Mucosa of descending colon (tissue), 3 donors: ENCODE data around the gene SLC25A29. TPM values are rescaled to one million over a fixed set of nuclear protein-coding genes. Genes with fewer than 3 reads are reported as not detected.

Source experiments
- ATAC-seq: fragments of 200-7000 bp; cut with Tn5 transposase; one replicate; pipeline ENCODE4 v1.9.1; 2020; ENCODE audit warnings: mild to moderate bottlenecking, moderate library complexity
- DNase-seq, 3 donors: peaks; one replicate each; pipeline ENCODE4 v3.0.0-alpha.2; 2020
- H3K36me3 ChIP-seq: fragments of 200-600 bp; one replicate; pipeline ENCODE4 v1.8.0; 2021; ENCODE audit warnings: low read depth, mild to moderate bottlenecking
- H3K4me1 ChIP-seq: fragments of 200-600 bp; one replicate; pipeline ENCODE4 v1.8.0; 2021; ENCODE audit warnings: low read depth, mild to moderate bottlenecking
- H3K4me3 ChIP-seq: fragments of 200-600 bp; one replicate; pipeline ENCODE4 v1.8.0; 2021; ENCODE audit warnings: mild to moderate bottlenecking
- H3K9me3 ChIP-seq: fragments of 200-600 bp; one replicate; pipeline ENCODE4 v1.8.0; 2021; ENCODE audit warnings: mild to moderate bottlenecking
- intact Hi-C, 2 donors: fragments of 100-400 bp; cut with DNase I in 1 of 2; cut with micrococcal nuclease in 1 of 2; formaldehyde crosslinking; loops; one replicate each; pipeline versions ENCODE4 v1.11.0 to v1.11.1; 2022; cut with DNase I, micrococcal nuclease
- total RNA-seq, 3 donors: library from RNA; stranded (reverse); fragmentation: NEBNext Ultra II Directional in 2 of 3; extraction: Animal tissue kit (Norgen Biotek cat#: 25700) in 2 of 3; gene quantifications; one replicate each; pipeline versions ENCODE4 v1.2.1 to v1.2.4, GENCODE V29; 2021 to 2023
- TF ChIP-seq, protein P1 (sequence below): fragments of 200-600 bp; IDR thresholded peaks from one replicate; pipeline ENCODE4 v1.8.0; 2022; ENCODE audit warnings: antibody characterized with exemption, mild to moderate bottlenecking
- donor health status: DM: no; HTN: no; CAD: no; lungs with moderate emphysema.
- donor health status: DM: no; HTN: no; CAD: no.
- donor health status: DM: no; HTN: yes; CAD: no.

Gene SLC25A29
- total RNA-seq, 3 donors from 2014 or later, result 19.6 to 28.2 (median 28.1) TPM

DNA sequence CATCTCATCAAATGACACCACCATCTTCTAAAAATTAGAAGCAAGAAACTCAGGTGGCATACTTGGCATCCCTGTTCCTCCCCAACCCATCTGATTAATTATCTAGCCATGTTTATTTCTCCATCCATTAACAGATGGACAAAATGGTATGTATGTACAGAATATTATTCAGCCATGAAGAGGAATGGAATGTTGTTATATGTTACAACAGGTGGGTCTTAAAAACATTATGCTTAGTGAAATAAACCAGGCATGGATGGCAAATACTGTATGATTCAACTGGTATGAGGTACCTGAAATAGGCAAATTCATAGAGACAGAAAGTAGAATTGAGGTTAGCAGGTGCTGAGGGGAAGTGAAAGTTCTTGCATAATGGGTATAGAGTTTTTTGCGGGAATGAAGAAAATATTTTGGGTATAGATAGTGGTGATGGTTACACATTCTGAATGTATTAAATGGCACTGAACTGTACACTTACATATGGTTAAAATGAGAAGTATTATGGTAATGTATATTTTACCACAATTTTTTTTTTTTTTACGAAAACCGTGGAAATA, 49.8 kb downstream of the SLC25A29 start:
- intact Hi-C loops, result no loop called here
- Histone ChIP-seq H3K9me3 (no peaks in the 10 kb centered on the region), H3K4me1 (peaks cover 18% of the 10 kb centered on the region), H3K4me3 (no peak overlapping the region), H3K36me3 (no peaks in the 10 kb centered on the region)
- TF ChIP-seq, protein P1, sequence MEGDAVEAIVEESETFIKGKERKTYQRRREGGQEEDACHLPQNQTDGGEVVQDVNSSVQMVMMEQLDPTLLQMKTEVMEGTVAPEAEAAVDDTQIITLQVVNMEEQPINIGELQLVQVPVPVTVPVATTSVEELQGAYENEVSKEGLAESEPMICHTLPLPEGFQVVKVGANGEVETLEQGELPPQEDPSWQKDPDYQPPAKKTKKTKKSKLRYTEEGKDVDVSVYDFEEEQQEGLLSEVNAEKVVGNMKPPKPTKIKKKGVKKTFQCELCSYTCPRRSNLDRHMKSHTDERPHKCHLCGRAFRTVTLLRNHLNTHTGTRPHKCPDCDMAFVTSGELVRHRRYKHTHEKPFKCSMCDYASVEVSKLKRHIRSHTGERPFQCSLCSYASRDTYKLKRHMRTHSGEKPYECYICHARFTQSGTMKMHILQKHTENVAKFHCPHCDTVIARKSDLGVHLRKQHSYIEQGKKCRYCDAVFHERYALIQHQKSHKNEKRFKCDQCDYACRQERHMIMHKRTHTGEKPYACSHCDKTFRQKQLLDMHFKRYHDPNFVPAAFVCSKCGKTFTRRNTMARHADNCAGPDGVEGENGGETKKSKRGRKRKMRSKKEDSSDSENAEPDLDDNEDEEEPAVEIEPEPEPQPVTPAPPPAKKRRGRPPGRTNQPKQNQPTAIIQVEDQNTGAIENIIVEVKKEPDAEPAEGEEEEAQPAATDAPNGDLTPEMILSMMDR, result no peak
- no peak for DNase-seq
- no peak for ATAC-seq

DNA sequence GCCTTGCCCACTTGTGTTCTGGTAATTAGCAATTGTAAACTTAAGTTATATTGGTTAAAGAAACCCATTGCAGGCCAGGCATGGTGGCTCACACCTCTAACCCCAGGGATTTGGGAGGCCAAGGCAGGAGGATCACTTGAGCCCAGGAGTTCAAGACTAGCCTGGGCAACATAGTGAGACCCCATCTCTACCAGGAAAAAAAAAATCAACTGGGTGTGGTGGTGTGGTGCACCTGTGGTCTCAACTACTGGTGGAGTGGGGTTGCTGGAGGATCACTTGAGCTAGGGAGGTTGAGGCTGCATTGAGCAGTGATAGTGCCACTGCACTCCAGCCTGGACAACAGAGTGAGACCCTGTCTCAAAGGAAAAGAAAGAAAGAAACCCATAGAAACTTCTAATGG, 53.6 kb downstream of the SLC25A29 start:
- no peak for ATAC-seq
- DNase-seq, result no peak
- Histone ChIP-seq H3K4me1 (peaks cover 19% of the 10 kb centered on the region), H3K9me3 (no peaks in the 10 kb centered on the region), H3K36me3 (no peaks in the 10 kb centered on the region), H3K4me3 (no peak overlapping the region)
- intact Hi-C loops, result no loop called here
- TF ChIP-seq, protein P1, result no peak

DNA sequence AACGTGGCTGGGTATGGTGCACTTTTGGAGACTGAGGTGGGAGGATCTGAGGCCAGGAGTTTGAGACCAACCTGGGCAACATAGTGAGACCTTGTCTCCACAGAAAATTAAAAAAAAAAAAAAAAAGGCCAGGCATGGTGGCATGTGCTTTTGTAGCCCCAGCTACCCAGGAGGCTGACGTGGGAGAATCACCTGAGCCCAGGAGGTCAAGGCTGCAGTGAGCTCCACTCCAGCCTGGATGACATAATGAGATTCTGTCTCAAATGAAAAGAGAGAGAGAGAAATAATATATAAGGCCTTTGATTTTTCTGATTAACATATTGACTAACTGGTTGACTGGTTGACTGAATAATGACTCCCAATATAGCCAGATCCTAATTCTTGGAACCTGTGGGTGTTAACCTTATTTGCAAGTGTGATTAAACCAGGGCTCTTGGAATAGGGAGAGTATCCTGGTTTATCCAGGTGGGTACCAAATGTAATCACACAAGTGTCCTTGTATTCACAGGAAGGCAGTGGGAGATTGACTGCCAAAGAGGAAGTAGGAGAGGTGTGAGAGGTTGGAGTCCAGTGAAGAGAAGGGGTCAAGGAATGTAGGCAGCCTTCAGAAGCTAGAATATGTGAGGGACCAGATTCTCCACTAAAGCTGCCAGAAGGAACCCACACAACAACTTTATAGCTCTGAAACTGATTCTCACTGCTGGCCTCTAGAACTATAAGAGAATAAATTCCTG, 55.3 kb downstream of the SLC25A29 start:
- no peak overlapping the region for H3K4me3 ChIP-seq
- no peaks in the 10 kb centered on the region for H3K9me3 ChIP-seq
- TF ChIP-seq, protein P1, result no peak
- intact Hi-C loops, result no loop called here
- H3K36me3 ChIP-seq, result no peaks in the 10 kb centered on the region
- DNase-seq (no peak), ATAC-seq (peak; percentile 56)
- peaks cover 34% of the 10 kb centered on the region for H3K4me1 ChIP-seq

DNA sequence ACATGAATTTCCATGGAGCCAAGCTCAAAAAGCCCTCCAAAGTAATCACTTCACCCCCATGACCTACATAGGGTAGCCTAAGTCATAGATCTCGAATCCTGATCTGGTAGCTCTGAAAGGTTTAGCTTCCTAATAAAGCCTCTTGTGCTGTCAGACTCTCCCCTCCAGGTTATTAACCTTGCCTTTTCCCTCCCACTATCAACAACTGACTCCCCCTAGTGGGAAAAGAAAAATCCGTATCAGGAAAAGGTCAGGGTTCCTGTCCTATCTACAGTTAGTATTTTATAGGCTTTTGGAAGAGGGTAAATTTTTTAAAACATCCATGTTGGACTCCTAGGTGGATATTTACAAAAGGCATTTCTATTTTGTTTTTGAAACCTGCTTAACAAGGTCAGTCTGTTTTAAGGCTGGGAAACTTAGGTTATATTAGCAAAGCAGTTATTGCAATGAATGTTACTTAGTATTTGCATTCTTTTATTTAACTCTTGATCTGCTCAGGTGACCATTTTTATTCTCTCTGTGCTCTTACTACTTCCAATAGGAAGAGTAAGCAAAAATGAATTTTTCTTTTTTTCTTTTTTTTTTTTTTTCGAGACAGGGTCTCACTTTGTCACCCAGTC, 59.3 kb downstream of the SLC25A29 start:
- H3K4me1 ChIP-seq, result peaks cover 56% of the 10 kb centered on the region
- intact Hi-C loops, result no loop called here
- H3K4me3 ChIP-seq, result no peak overlapping the region
- DNase-seq (peak in 1 of 3 donors; percentile 53), ATAC-seq (peak; percentile 84)
- no peaks in the 10 kb centered on the region for H3K9me3 ChIP-seq
- H3K36me3 ChIP-seq, result no peaks in the 10 kb centered on the region
- TF ChIP-seq, protein P1, result peak; percentile 36

DNA sequence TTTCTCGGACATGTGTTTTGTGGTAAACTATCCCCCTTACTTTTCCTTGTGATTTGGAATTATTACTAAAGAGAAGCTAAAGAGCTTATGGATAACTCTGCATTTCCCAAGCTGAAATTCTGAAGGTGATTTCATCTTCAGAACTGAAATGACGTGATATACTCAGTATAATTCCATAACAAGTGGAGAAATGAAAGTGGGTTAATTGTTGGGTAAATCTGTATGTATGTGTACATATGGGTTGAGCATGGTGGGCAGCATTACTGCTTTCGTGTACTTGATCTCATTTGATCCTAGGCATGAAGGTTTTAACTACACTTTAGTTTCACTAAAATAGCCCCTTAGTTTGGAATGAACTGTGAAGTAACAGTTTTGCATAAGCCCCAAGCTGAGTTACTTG, 63.2 kb downstream of the SLC25A29 start:
- no peak for DNase-seq
- Histone ChIP-seq H3K36me3 (no peaks in the 10 kb centered on the region), H3K4me1 (peaks cover 50% of the 10 kb centered on the region), H3K4me3 (no peak overlapping the region), H3K9me3 (no peaks in the 10 kb centered on the region)
- intact Hi-C loops, result no loop called here
- ATAC-seq, result no peak
- TF ChIP-seq, protein P1, result no peak
